A549 (cell line): ENCODE results near the gene HIGD1B. TPM values are rescaled to one million over a fixed set of nuclear protein-coding genes. Genes with fewer than 3 reads are reported as not detected.

ENCODE experiments used
- ATAC-seq, 2 experiments: fragments of 200-7000 bp in 1 of 2; fragments of >200 bp in 1 of 2; cut with Nextera tagmentation in 1 of 2; cut with Tn5 transposase in 1 of 2; 3 replicates each; pipeline versions ENCODE4 v1.8.0 to v1.9.1; 2018 to 2020; ENCODE audit warnings: mild to moderate bottlenecking in 1 of 2, moderate library complexity in 1 of 2
- CTCF ChIA-PET: fragments of 300-600 bp; sonication (Branson Sonifier 250); formaldehyde crosslinking; extraction: SDS; loops from one replicate; lab custom pipeline; 2021; ENCODE audit warnings: antibody characterized with exemption, inconsistent platforms; lab: Yijun Ruan, JAX
- POLR2A ChIA-PET: fragments of 350-600 bp; formaldehyde crosslinking; extraction: SDS; loops from one replicate; lab custom pipeline; 2021; ENCODE audit warnings: antibody characterized with exemption, inconsistent platforms; lab: Yijun Ruan, JAX
- DNase-seq, 2 experiments: peaks; one replicate each; pipeline versions ENCODE4 v3.0.0 to v3.0.0-alpha.2; 2011 to 2016; ENCODE audit warnings: low read depth in 1 of 2, low spot score in 1 of 2
- FAIRE-seq: peaks from 2 replicates; lab custom pipeline; 2011; peaks lifted over from hg19 to GRCh38; lab: Jason Lieb, UNC
- H3K27ac ChIP-seq, 2 experiments: fragments of >200 bp; sonication (Bioruptor Twin); formaldehyde crosslinking; 3 replicates each; pipeline ENCODE4 v1.5.1; 2016 to 2017
- H3K4me1 ChIP-seq: fragments of >200 bp; sonication (Bioruptor Twin); formaldehyde crosslinking; 3 replicates; pipeline ENCODE4 v1.6.1; 2016
- H3K4me2 ChIP-seq: fragments of >200 bp; sonication (Bioruptor Twin); formaldehyde crosslinking; 3 replicates; pipeline ENCODE4 v1.6.1; 2016
- H3K4me3 ChIP-seq: fragments of >200 bp; sonication (Bioruptor Twin); formaldehyde crosslinking; 3 replicates; pipeline ENCODE4 v1.5.1; 2016
- H3K9me3 ChIP-seq: fragments of >200 bp; sonication (Bioruptor Twin); formaldehyde crosslinking; 3 replicates; pipeline ENCODE4 v1.6.1; 2016
- BHLHE40 ChIP-seq: IDR thresholded peaks from 2 replicates; pipeline ENCODE4 v1.6.1; 2012; ENCODE audit warnings: low read depth, low read length, inconsistent platforms
- CBX8 ChIP-seq: fragments of 200-600 bp; sonication (generic); IDR thresholded peaks from 2 replicates; pipeline ENCODE4 v1.6.1; 2016
- CEBPB ChIP-seq, 2 experiments: fragments of >200 bp in 1 of 2; sonication (Bioruptor Twin) in 1 of 2; formaldehyde crosslinking in 1 of 2; IDR thresholded peaks; 2 replicates each; pipeline ENCODE4 v1.6.1; 2012 to 2016
- CHD2 ChIP-seq: fragments of 150-350 bp; IDR thresholded peaks from 2 replicates; pipeline ENCODE4 v1.6.1; 2014; ENCODE audit warnings: low read length; ENCODE audit not compliant: partially characterized antibody
- EHF ChIP-seq: fragments of 250-450 bp; sonication (Bioruptor Pico); IDR thresholded peaks from 2 replicates; pipeline ENCODE4 v1.5.0; 2020; ENCODE audit warnings: mild to moderate bottlenecking
- FOXS1 ChIP-seq: fragments of 250-450 bp; sonication (Bioruptor Pico); IDR thresholded peaks from 2 replicates; pipeline ENCODE4 v1.5.0; 2020; ENCODE audit warnings: mild to moderate bottlenecking, moderate library complexity
- HOXA7 ChIP-seq: fragments of 250-450 bp; sonication (Bioruptor Pico); IDR thresholded peaks from 2 replicates; pipeline ENCODE4 v1.5.0; 2020; ENCODE audit warnings: mild to moderate bottlenecking, moderate library complexity
- HOXB5 ChIP-seq: fragments of 250-450 bp; sonication (Bioruptor Pico); IDR thresholded peaks from 2 replicates; pipeline ENCODE4 v1.5.0; 2020; ENCODE audit warnings: mild to moderate bottlenecking, moderate library complexity
- JUN ChIP-seq, 2 experiments: fragments of >200 bp; sonication (Bioruptor Twin); formaldehyde crosslinking; IDR thresholded peaks; 2 replicates in 1 of 2; 3 replicates in 1 of 2; pipeline ENCODE4 v1.6.1; 2016 to 2017
- KDM1A ChIP-seq: fragments of 200-600 bp; sonication (generic); IDR thresholded peaks from 2 replicates; pipeline ENCODE4 v1.6.1; 2016; ENCODE audit warnings: low read depth, mild to moderate bottlenecking
- KDM5A ChIP-seq: fragments of 200-600 bp; sonication (generic); IDR thresholded peaks from 2 replicates; pipeline ENCODE4 v1.6.1; 2016; ENCODE audit warnings: antibody characterized with exemption, mild to moderate bottlenecking
- NPAS2 ChIP-seq: fragments of 250-450 bp; sonication (Bioruptor Pico); IDR thresholded peaks from 2 replicates; pipeline ENCODE4 v1.8.0; 2022; ENCODE audit warnings: mild to moderate bottlenecking, moderate library complexity, borderline replicate concordance
- NR3C1 ChIP-seq: fragments of >200 bp; sonication (Bioruptor Twin); formaldehyde crosslinking; IDR thresholded peaks from 3 replicates; pipeline ENCODE4 v1.6.1; 2017
- POLR2A ChIP-seq: IDR thresholded peaks from 2 replicates; pipeline ENCODE4 v1.6.1; 2012; ENCODE audit warnings: mild to moderate bottlenecking, low read length
- SMC3 ChIP-seq: fragments of >200 bp; sonication (Bioruptor Twin); formaldehyde crosslinking; IDR thresholded peaks from 3 replicates; pipeline ENCODE4 v1.6.1; 2018; ENCODE audit warnings: inconsistent platforms
- TP53 ChIP-seq: fragments of 250-450 bp; sonication (Bioruptor Pico); IDR thresholded peaks from 2 replicates; pipeline ENCODE4 v1.5.0; 2021; ENCODE audit warnings: mild to moderate bottlenecking, moderate library complexity
- ZNF302 ChIP-seq: fragments of 250-450 bp; sonication (Bioruptor Pico); IDR thresholded peaks from 2 replicates; pipeline ENCODE4 v1.9.0; 2021; ENCODE audit warnings: inconsistent platforms, mild to moderate bottlenecking, moderate library complexity
- ZSCAN20 ChIP-seq: fragments of 250-450 bp; sonication (Bioruptor Pico); IDR thresholded peaks from 2 replicates; pipeline ENCODE4 v1.8.0; 2022; ENCODE audit warnings: mild to moderate bottlenecking, moderate library complexity
- WGBS: methylation state at CpG from one replicate; pipeline ENCODE4 v1.1.6; 2017; ENCODE audit errors: missing lambda C conversion rate; 5-methylcytosine and 5-hydroxymethylcytosine counted together
- polyA plus RNA-seq, 4 experiments: library from polyadenylated mRNA; depleted of rRNA in 3 of 4; stranded (reverse); fragments of >200 nt; fragmentation: RNase III in 1 of 4; extraction: RNeasy Plus Mini Kit Qiagen cat#74134 plus additional on column Dnase treatment in 1 of 4; gene quantifications; 2 replicates in 3 of 4; 3 replicates in 1 of 4; pipeline ENCODE4 v1.2.3, GENCODE V29; 2011 to 2017
- TF ChIP-seq, protein P1 (sequence below): IDR thresholded peaks from 2 replicates; pipeline ENCODE4 v1.6.1; 2012
- TF ChIP-seq, protein P2 (sequence below): fragments of >200 bp; sonication (Bioruptor Twin); formaldehyde crosslinking; IDR thresholded peaks from 3 replicates; pipeline ENCODE4 v1.5.1; 2016
- TF ChIP-seq, protein P3 (sequence below): fragments of 250-450 bp; sonication (Bioruptor Pico); IDR thresholded peaks from 2 replicates; pipeline ENCODE4 v1.5.0; 2020; ENCODE audit warnings: low read depth, mild to moderate bottlenecking, moderate library complexity
- TF ChIP-seq, protein P4 (sequence below): IDR thresholded peaks from 2 replicates; pipeline ENCODE4 v1.6.1; 2012
- TF ChIP-seq, protein P5 (sequence below): fragments of >200 bp; sonication (Bioruptor Twin); formaldehyde crosslinking; IDR thresholded peaks from 2 replicates; pipeline ENCODE4 v1.6.1; 2016
- TF ChIP-seq, protein P6 (sequence below): fragments of 250-450 bp; sonication (Bioruptor Pico); IDR thresholded peaks from 2 replicates; pipeline ENCODE4 v1.5.0; 2021; ENCODE audit warnings: mild to moderate bottlenecking, moderate library complexity, borderline replicate concordance

The HIGD1B gene
- polyA plus RNA-seq, 2 of the 4 experiments (the other 2 are of a cell fraction): not detected

DNA sequence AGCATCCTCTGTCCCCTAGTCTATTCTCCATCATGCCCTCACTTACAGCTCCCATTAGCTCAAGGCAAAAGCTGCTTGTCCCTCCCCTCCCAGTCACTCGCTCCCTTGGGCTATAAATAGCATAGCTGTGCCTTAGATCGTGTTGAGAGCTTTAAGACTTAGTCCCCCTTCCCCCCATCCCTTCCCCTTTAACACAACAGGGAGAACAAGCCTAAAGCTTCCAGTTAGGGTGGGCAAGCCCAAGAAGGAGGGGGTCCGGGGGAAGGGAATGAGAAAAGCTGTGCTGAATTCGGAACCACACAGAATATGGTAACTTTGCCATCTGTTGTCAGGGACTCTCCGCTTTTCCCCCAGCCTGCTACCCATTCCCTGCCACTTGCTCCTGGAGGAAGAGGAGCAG is 4.9 kb upstream of the HIGD1B start:
- no peaks in the 10 kb centered on the region for H3K9me3 ChIP-seq
- WGBS: 79% methylated on average over 5 of the region's 5 CpGs
- H3K4me1 ChIP-seq: no peaks in the 10 kb centered on the region
- CTCF ChIA-PET: interaction anchor here (0.8 to 3.4 kb wide), 5 partner anchors 11 to 64 kb away, joined by 6 to 34 read pairs (median 13); no protein-coding TSS in a partner anchor
- TF ChIP-seq, protein P1, sequence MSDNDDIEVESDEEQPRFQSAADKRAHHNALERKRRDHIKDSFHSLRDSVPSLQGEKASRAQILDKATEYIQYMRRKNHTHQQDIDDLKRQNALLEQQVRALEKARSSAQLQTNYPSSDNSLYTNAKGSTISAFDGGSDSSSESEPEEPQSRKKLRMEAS: no peak
- TF ChIP-seq EHF (CRISPR knock-in tag): no peak
- TF ChIP-seq JUN (IDR thresholded peaks at IDR 0.05): no peak
- TF ChIP-seq, protein P2, sequence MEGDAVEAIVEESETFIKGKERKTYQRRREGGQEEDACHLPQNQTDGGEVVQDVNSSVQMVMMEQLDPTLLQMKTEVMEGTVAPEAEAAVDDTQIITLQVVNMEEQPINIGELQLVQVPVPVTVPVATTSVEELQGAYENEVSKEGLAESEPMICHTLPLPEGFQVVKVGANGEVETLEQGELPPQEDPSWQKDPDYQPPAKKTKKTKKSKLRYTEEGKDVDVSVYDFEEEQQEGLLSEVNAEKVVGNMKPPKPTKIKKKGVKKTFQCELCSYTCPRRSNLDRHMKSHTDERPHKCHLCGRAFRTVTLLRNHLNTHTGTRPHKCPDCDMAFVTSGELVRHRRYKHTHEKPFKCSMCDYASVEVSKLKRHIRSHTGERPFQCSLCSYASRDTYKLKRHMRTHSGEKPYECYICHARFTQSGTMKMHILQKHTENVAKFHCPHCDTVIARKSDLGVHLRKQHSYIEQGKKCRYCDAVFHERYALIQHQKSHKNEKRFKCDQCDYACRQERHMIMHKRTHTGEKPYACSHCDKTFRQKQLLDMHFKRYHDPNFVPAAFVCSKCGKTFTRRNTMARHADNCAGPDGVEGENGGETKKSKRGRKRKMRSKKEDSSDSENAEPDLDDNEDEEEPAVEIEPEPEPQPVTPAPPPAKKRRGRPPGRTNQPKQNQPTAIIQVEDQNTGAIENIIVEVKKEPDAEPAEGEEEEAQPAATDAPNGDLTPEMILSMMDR: no peak
- TF ChIP-seq, protein P3, sequence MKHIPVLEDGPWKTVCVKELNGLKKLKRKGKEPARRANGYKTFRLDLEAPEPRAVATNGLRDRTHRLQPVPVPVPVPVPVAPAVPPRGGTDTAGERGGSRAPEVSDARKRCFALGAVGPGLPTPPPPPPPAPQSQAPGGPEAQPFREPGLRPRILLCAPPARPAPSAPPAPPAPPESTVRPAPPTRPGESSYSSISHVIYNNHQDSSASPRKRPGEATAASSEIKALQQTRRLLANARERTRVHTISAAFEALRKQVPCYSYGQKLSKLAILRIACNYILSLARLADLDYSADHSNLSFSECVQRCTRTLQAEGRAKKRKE: no peak
- no peak for TF ChIP-seq FOXS1 (CRISPR knock-in tag)
- TF ChIP-seq KDM1A: no peak
- no peak for DNase-seq
- H3K27ac ChIP-seq: no peak overlapping the region
- H3K4me2 ChIP-seq: no peak overlapping the region
- 0 out of 6 replicates have a peak, but pooled peaks of 1 of the 2 experiments have one; percentile 23 for ATAC-seq
- no peak overlapping the region for H3K4me3 ChIP-seq
- FAIRE-seq: no peak
- POLR2A ChIA-PET: no interaction called here

DNA sequence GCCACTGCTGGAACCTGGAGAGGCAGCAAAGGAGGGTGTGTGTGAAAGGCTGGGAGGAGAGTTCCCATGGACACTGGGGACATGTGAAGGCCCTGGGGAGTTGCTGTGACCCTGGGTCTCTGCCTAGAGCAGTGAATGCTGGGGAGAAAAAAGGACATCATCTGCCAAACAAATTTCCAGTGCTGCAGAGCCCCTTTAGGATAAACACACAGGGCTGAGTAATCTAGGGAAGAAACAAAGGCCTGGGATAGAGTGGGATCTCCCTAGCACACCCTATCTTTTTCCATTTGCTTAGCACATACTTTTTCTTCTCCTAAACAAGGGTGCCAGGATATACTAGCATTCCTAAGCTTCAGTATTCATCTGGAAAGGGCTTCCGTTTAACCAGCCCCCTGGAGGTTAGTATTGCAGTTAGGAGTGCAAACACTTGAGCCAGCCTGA is 3.3 kb upstream of the HIGD1B start:
- ChIA-PET CTCF (interaction anchor here (0.6 to 45.1 kb wide), 9 partner anchors 14 to 250 kb away, joined by 3 to 1787 read pairs (median 4); no protein-coding TSS in a partner anchor), POLR2A (no interaction called here)
- FAIRE-seq (no peak), DNase-seq (no peak), ATAC-seq (peak; percentile 10 to 35; a peak in 4 of 6 replicates)
- WGBS: 33% methylated on average over 1 of the region's 1 CpG
- TF ChIP-seq CEBPB (IDR thresholded peaks at IDR 0.05): no peak
- TF ChIP-seq POLR2A: no peak
- no peak for TF ChIP-seq BHLHE40
- TF ChIP-seq NR3C1: no peak
- no peak for TF ChIP-seq KDM5A
- no peak for TF ChIP-seq HOXA7 (CRISPR knock-in tag)
- TF ChIP-seq, protein P1: no peak
- no peak for TF ChIP-seq HOXB5 (CRISPR knock-in tag)
- TF ChIP-seq, protein P4, sequence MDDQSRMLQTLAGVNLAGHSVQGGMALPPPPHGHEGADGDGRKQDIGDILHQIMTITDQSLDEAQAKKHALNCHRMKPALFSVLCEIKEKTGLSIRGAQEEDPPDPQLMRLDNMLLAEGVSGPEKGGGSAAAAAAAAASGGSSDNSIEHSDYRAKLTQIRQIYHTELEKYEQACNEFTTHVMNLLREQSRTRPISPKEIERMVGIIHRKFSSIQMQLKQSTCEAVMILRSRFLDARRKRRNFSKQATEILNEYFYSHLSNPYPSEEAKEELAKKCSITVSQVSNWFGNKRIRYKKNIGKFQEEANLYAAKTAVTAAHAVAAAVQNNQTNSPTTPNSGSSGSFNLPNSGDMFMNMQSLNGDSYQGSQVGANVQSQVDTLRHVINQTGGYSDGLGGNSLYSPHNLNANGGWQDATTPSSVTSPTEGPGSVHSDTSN: no peak
- TF ChIP-seq CHD2: no peak
- TF ChIP-seq TP53 (CRISPR knock-in tag): no peak
- TF ChIP-seq, protein P5, sequence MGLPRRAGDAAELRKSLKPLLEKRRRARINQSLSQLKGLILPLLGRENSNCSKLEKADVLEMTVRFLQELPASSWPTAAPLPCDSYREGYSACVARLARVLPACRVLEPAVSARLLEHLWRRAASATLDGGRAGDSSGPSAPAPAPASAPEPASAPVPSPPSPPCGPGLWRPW: no peak
- TF ChIP-seq NPAS2: no peak
- TF ChIP-seq, protein P6, sequence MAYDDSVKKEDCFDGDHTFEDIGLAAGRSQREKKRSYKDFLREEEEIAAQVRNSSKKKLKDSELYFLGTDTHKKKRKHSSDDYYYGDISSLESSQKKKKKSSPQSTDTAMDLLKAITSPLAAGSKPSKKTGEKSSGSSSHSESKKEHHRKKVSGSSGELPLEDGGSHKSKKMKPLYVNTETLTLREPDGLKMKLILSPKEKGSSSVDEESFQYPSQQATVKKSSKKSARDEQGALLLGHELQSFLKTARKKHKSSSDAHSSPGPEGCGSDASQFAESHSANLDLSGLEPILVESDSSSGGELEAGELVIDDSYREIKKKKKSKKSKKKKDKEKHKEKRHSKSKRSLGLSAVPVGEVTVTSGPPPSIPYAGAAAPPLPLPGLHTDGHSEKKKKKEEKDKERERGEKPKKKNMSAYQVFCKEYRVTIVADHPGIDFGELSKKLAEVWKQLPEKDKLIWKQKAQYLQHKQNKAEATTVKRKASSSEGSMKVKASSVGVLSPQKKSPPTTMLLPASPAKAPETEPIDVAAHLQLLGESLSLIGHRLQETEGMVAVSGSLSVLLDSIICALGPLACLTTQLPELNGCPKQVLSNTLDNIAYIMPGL (CRISPR knock-in tag): no peak
- no peak for TF ChIP-seq KDM1A
- no peak for TF ChIP-seq ZSCAN20 (CRISPR knock-in tag)
- TF ChIP-seq SMC3: no peak
- TF ChIP-seq CBX8: no peak
- TF ChIP-seq ZNF302 (CRISPR knock-in tag): no peak
- no peaks in the 10 kb centered on the region for H3K4me1 ChIP-seq
- no peak overlapping the region for H3K4me3 ChIP-seq
- H3K9me3 ChIP-seq: no peaks in the 10 kb centered on the region
- H3K4me2 ChIP-seq: no peak overlapping the region
- no peak overlapping the region for H3K27ac ChIP-seq
